HG03060 (cell line): ENCODE data around the gene ENTPD2.
"Not testable (repeated sequence)": the region's sequence is repeated elsewhere in the genome, so short reads cannot be mapped to it uniquely, and the experiment has no call there.

ENCODE experiments used
- ATAC-seq: cut with Tn5 transposase; IDR thresholded peaks from one replicate; pipeline ENCODE4 v1.9.1; 2021; ENCODE audit warnings: low read depth, moderate number of reproducible peaks; ENCODE audit not compliant: unreplicated experiment

Gene ENTPD2

DNA sequence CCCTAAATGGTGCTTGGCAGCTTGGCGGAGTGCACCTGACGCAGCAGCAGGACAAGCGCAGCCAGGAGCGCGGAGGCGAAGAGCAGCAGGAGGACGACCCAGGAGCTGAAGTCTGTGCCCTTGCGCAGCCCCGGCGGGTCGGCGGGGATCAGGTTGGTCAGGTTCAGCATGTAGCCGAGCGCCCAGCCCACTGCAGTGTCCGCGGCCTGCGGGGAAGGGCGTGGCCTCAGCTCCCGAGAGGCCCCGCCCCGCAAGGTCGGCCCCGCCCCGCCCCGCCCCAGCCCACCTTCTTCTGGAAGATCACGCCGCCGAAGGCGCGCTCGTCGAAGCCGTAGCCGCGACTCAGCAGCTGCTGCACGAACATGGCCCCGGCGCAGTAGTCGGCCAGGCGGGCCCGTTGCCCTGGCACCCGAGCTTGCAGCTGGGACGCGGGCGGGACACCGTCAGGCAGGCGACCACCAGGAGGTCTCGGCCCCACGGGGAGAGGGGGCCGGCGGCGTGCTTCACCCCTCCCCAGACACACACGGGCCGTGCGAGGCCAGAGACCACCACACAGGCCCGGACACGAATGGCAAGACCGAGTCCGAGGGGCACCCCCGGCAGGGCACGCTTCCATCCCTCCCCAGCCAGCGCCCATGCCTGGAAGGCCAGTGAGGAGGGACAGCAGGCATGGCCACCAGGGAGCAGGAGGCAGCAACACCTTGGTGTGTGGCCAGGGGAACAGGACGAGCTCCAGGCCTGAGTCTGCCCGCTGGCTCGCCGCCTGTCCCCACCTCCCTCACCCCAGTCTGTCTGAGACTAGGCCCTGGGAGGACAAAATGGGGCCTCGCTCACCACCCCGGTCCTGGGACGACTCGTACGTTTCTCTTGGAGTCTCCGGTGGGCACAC lies 5.0 kb downstream of the ENTPD2 start:
- ATAC-seq = no peak

DNA sequence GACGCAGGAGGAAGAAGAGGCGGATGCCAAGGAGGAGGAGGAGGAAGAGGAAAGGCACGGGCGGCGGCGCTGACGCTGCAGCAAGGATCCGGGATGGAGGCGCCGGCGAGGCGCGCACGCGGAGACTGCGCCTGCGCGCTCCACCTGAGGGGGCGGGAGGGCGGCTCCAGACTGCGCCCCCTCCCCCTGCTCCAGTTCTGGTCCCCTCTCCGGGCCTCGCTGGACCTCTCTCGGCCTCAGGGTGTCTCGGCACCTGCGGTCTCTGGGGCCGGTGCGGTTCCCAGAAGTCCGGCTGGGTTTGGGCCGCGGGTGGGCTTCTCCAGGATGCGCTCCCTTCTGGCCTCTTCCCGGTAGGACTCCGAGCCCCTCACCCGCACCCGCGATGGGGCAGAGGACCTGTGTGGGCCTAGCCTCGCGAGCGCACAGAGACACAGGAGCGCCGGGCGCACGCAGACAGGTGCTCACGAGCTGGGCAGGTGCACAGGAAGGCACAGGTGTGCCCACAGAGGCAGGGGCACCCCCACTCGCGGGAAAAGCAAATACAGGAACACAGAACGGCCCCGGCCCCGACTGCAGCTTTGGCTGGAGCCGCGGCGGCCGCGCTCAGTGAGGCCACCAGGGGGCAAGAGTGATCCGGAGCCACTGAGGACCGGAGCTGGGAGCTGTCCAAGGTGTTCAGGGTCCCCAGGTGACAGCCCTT lies 7.6 kb downstream of the ENTPD2 start, which contains the start of gene NPDC1:
NPDC1 (minus strand) TSS at position 90 of the 700 bp plus-strand sequence. CDS start 188 bp downstream, outside the sequence.
- no peak for ATAC-seq

DNA sequence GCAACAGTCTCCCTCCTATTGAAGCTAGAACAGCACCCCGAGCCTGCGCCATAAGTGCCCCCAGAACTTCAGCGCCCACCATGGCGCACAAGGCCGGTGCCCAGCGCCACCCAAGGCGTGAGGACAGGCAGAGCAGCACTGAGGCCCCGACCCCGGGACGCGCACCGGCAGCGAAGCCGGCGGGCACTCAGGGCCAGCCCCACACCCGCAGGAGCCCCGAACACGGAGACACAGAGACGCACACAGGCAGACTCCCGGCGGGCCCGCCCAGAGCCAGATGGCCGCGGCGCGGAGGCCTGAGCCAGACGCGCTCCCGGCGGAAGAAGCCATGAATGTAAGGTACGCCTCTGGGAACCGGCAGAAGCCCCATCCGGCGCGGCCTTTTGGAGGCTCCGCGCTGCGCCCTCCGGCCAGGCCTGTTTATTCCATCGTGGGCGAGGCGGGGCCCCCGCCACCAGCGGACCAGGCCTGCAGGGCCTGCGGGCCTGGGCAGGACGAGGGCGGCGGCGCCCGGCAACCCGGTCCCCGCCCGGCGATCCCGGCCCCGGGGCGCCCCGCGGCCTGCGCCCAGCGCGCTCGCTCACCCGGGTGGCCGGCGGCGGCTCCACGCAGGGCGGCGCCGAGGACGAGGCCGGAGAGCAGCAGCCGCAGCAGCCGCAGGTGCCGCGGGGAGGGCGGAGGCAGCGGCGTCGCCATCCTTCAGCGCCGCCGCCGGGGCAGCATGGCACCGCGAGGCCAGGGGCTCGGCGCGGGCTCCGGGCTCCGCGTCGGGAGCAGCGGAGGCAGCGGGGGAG lies 8.4 kb downstream of the ENTPD2 start:
- no peak for ATAC-seq

DNA sequence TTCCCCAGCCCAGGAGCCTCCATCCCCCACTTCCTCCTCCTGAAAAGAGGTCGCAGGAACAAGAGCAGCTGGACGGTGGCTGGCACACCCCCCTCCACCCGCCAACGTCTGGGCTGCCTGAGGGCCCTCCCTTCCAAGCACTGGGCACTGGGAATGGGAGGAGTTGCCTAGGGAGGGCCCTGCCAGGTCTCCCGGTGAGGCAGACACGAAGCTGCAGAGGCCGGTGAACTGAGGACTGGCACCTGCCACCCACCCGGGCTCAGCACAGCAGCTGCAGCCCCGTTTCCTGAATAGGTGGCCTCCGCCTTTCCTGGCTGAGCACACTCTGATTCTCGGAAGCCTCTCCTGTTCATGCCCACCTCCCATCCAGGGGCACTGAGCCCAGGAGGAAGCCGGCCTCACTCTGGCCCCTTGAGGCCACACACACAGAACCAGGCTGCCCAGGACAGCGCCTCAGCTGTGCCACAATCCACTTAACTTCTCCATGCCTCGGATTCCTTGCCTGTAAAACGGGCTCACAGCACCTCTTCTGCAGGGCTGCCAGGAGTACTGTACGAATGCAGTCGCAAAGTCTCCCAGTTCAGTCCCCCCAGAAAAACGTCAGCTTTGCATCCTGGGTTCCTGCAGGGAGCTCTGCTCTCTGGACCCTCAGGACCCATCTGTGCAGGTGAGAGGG lies 9.2 kb downstream of the ENTPD2 start:
- ATAC-seq = no peak

DNA sequence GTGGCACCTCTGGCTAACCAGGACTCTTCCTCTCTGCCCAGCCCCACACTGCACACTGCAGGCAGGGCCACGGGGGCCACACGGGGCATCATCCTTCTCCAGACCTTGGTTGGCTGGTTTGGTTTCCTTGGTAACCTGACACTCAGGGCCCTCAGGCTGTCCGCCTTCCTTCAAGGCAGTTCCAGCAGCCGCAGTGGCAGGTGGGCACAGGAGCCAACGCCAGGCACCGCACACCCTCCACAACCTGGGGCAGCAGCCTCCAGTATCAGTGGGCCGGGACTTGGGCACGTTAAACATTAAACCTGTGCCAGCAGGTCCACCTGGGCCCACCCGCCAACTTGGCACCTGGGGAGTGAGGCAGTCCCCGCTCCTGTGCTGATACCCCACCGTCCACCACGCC lies 9.8 kb downstream of the ENTPD2 start:
- no peak for ATAC-seq

DNA sequence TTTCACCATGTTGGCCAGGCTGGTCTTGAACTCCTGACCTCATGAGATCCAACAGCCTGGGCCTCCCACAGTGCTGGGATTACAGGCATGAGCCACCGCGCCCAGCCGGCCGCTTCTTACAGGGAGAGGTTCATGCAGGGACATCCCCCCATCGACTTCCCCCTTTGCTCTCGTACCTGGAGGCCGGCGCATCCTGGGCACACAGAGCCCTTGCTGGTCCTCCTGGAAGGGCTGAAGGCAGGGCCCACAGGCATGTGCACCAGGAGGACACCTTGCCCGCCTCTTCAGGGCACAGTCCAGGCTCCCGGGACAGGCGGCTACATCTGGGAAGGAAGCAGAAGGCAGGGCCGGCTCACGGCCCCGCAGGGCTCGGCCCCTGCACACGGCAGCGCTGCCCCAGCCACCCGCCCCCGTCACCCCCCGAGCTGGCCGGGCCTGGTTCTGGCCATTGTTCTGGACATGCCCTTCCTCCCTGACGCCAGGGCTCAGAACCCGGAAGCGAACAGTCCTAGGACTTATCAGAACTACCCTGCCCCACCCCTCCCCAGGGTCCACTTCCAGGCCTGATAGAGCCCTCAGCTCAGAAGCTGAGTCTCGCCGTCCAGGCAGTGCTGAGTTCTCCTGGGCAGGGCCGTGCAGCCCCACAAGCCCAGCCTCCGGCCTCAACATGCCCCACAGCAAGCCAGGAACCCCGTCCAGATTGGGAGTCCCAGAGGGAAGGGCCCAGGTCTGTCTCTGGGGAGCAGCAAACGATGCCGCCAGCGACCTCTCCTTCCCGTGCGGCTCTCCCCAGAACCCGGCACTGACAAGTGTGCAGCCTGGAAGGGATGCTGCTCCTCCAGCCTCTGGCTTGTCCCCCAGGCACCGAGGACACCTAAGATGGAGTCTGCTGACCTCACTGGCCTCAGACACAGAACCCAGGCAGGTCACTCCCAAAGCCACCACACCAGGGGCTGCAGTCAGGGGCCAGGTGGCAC lies 10.8 kb downstream of the ENTPD2 start:
- no peak for ATAC-seq

DNA sequence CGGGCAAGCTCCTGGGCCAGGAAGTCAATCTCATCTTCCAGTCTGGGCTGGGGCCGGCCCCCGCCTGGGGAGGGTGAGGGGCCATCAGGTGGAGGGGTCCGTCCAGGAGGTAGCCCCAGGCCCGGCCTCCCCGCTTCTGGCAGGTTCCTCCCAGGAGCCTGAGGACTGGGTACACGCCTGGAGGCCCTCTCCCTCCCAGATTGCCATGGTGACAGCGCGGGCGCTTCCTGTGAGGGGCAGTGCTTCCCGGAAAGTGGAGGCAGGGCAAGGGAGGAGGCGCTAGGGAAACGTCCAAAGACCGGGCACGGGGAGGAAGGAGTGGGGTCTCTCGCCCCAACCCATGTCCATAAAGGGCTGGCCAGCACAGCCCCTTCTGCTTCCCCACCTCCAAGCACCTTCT lies 12.7 kb downstream of the ENTPD2 start:
- ATAC-seq = no peak

DNA sequence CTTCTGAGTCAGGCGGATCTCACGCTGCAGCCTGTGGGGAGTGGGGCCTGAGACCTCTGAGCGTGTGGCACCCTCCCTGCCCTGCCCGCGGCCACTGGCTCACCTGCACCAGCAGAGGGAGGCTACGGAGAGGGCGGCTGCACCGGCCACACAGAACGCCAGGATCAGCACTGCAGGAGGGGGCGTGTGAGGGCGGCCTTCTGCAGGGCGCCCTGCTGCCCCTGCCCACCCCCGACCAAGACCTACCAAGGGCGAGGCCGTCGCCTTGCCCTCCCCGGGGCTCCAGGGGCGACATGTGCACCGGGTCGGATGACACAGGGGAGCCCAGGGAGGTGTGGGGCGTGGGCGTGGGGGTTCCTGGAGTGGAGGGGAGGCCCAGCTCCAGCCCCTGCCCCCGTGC lies 13.3 kb downstream of the ENTPD2 start:
- ATAC-seq = no peak

DNA sequence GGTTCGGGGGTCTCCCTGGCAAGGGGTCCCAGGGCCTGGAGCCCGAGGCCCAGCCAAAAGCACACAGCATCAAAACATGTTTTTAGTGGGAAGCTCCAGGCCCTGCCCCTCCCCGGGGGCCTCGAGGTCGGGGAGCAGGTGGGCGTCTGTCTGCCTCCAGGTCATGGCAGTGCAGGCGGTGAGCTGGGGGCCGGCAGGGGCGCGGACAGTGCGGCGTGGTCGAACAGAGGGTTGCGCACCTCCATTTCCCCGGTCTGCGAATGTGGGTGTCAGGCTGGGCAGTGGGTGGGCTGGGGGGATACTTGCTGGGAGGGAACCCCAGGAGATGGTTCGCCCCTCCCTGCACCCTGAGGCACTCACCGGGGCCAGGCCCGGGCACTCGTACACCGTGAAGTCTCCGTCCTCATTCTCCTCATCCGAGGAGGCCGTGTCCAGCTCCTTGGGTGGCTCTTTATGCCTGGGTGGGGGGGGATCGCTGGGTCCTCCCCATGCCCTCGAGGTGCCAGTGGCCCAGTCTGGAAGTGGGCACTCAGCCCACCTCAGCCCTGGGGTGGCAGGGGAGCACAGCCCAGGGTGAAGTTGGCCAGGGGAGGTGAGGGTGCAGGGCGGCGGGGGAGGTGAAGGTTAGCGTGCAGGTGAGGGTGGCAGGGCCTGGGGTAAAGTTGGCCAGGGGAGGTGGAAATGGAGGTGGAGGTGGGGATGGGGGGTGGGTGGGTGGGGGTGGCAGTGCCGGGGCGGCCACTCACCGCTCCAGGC lies 14.1 kb downstream of the ENTPD2 start:
- ATAC-seq = no peak

DNA sequence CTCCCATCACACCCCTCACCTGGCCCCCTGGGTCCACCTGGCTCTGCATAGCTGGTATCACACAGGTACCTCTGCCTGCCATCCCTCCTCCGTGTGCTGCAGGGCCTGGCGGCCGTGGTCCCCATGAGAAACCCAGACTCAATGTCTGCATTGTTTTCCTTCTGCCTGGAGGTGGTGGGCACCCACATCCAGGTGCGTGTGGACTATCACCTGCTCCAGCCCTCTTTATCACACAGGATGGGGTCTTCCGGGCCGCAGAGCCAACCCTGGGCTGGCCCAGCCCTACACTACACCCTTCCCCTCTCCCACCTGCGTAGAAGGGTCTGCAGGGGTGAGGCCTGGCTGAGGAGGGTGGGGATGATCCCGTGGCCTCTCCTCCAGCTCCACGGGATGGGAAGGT lies 14.9 kb downstream of the ENTPD2 start:
- ATAC-seq = no peak

DNA sequence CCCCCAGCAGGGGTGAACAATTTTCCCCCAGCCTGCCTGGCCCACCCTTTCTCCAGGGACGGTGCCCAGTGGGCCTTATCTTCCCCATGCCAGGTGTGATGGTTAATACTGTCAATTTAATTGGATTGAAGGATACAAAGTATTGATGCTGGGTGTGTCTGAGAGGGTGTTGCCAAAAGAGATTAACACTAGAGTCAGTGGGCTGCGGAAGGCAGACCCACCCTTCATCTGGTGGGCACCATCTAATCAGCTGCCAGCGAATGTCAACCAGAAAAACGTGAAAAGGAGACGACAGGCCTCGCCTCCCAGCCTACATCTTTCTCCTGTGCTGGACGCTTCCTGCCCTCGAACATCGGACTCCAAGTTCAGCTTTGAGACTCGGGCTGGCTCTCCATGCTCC lies 16.4 kb downstream of the ENTPD2 start:
- no peak for ATAC-seq

DNA sequence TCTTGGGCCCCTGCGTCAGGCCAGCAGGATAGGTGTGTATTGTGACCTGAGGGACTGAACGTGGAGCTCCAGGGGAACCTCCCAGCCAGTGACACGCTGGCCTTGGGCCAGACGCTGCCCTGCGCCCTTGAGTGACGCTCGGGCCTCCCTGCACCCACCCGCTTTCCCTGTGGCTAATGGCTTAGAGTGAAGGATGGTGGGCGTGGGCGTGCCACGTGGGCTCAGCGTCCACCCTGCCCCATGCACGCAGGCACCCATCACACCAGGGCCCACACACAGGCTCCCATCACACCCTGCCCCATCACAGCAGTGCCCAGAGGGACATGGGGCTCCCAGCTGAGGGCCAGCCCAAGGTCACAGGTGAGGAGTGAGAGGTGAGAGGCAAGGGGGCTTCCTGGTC lies 16.8 kb downstream of the ENTPD2 start:
- no peak for ATAC-seq

DNA sequence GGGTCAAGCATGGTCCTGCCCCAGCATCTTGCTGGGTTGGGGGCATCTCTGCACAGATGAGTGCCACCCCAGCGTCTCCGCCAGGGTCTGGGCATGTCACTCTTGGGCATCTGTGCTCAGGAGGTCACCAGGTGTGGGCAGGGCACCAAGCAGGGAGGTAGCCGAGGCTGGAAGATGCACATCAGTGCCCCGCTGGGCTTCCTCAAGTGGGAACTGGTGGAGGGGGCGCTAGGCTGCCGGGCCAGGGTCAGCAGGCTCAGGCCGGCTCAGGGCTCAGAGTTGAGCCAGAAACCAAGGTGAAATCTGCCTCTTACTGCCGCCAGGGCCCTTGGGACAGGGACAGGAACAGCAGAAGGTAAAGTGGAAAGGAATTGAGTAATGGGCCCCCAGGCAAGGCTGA lies 17.9 kb downstream of the ENTPD2 start:
- no peak for ATAC-seq

DNA sequence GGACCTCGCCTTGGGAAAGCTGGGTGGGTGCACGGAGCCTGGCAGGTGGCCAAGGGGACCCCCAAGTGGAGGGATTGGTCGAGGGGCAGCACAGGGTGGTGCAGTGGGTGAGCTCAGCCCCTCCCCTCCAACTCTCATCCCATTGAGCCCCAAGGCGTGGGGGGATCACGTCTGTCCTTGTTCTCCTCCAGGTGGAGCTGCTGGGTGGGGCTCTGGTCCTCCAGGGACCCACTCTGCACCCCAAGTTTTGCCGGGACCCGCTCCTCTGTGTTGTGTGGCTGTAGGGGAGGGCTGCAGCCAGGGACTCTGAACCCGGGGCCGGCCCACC lies 18.4 kb downstream of the ENTPD2 start:
- ATAC-seq = no peak

DNA sequence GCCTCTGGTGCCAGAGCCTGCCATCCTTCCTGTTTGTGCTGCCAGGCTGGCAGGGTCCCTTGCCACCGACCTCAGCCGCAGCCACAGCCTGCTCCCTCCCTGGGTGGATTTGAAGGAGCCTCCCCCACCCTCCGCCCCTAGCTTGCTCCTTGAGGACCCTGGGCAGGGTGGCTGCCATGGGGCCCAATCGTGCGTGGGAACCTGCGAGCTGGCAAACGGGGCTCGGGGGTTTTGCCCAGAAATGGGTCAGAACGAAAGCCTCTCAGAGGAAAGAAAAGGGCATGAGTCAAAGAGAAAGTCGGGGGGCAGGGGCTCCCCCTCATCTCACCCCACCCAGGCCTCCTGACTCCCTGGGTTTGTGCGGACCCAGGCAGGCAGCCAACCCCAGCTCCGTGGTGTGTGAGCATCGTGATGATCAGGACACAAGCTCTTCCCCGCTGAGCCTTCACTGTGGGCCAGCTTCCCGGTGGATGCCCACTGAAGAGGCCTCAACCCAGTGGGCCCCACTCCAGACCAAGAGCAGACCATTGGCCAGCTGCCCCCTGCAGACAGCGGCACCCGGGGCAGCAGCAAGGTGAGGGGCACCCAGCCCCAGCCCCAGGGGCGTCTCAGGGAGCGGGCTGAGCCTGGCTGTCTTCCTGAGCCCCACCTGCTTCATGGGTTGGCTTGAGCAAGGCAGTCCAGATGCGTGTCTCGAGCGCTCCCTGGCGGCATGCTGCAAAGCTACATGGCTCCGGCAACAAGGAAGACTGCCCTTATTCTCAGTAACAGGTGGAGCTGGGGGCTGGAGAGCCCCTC lies 19.0 kb downstream of the ENTPD2 start:
- ATAC-seq = no peak

DNA sequence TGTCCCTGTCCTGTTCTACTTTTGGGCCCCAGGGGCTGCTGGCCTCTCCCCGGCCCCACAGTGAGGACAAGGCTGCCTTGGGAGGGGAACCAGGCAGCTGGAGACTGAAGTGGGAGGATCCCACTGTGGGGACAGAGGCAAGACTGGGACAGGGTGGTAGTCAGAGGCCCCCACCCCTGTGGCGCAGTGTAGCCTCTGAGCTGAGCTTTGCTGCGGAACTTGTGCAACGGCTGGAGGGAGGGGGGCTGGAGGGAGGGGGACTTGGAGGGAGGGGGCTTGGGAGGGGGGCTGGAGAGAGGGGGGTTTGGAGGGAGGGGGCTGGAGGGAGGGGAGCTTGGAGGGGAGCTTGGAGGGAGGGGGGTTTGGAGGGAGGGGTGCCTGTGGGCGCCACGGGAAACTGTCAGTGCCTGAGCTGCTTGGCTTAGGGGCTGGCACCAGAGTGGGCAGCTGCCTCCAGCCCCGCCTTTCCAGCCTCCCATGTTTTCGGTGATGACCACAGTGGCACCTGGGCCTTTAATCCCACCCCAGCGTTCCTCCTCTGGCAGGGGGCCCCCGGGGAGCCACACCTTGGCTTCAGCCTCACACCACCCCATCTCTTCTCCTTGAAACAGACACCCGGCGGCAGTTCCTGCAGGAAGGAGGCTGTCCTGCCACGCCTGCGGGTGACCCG lies 19.7 kb downstream of the ENTPD2 start:
- ATAC-seq = no peak

DNA sequence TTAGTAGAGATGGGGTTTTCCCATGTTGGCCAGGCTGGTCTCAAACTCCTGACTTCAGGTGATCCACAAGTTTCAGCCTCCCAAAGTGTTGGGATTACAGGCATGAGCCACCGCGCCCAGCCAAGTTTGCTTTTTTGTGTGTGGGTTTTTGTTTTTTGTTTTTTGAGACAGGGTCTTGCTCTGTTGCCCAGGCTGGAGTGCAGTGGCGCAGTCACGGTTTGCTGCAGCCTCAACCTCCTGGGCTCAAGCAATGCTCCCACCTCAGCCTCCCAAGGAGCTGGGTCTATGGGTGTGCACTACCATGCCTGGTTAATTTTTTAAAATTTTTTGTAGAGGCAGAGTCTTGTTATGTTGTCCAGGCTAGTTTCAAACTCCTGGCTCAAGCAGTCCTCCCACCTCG lies 20.4 kb downstream of the ENTPD2 start:
- not testable (repeated sequence) for ATAC-seq
